GM13976 (cell line): Measurements from ENCODE around the gene TMEM86A.

ENCODE experiments used
- DNase-seq: peaks from one replicate; pipeline ENCODE4 v3.0.0; 2012; ENCODE audit warnings: low spot score
- in situ Hi-C: fragments of 300-500 bp; cut with MboI; formaldehyde crosslinking; loops from one replicate; pipeline ENCODE4 v1.12.0; 2022; ENCODE audit warnings: low sequenced_read_pairs, mixed read lengths, inconsistent platforms; ENCODE audit not compliant: unreplicated experiment
- TF ChIP-seq, protein P1 (sequence below): IDR thresholded peaks from 2 replicates; pipeline ENCODE4 v1.5.1; 2012; ENCODE audit warnings: borderline replicate concordance, mild to moderate bottlenecking; ENCODE audit not compliant: insufficient read depth; ENCODE audit errors: extremely low read depth, missing control alignments, control extremely low read depth

The TMEM86A gene

DNA sequence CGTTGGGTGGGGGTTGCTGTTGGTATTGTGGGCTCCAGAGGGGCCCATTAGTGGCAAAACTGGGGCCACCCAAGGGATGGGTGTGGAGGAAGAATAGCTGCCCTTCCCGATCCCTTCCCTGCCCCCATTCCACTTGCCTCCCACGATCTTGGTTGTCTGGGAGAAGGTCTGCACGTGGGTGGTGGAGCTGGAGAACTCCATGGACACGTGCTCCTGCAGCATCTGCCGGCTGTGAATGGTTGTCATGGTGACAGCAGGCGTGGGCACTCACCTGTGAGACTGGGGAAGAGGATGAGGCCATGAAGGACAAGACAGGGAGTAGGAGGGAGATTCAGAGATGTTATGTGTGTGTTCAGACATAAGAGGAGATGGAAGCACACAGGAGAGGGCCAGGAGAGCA lies 25.4 kb downstream of the TMEM86A start:
- TF ChIP-seq, protein P1, sequence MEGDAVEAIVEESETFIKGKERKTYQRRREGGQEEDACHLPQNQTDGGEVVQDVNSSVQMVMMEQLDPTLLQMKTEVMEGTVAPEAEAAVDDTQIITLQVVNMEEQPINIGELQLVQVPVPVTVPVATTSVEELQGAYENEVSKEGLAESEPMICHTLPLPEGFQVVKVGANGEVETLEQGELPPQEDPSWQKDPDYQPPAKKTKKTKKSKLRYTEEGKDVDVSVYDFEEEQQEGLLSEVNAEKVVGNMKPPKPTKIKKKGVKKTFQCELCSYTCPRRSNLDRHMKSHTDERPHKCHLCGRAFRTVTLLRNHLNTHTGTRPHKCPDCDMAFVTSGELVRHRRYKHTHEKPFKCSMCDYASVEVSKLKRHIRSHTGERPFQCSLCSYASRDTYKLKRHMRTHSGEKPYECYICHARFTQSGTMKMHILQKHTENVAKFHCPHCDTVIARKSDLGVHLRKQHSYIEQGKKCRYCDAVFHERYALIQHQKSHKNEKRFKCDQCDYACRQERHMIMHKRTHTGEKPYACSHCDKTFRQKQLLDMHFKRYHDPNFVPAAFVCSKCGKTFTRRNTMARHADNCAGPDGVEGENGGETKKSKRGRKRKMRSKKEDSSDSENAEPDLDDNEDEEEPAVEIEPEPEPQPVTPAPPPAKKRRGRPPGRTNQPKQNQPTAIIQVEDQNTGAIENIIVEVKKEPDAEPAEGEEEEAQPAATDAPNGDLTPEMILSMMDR: no peak
- in situ Hi-C loops: no loop called here
- DNase-seq: no peak

DNA sequence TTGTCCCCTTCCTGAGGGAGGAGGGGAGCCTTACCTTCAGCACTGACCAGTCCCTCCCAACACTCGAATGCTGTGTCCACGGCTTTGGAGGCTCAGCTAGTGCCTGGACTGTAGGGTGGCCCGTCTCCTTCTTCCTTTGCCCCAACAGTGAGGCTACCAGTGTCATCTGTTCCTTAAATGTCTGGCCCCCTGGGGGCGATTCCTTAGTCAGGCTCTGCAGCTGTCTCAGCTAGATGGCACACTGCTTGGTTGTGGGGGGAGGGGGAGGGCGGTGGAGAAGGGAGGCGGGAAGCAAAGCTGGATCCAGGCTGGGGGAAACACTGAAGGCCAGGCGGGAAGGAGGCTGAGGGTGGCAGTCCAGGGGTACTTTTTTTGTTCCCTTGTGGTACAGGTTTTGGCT lies 27.5 kb downstream of the TMEM86A start, which contains the start of gene IGSF22:
TSS of gene IGSF22 (minus strand) at position 149 of the 400 bp plus-strand sequence. CDS start 1,952 bp downstream, outside the sequence.
- DNase-seq: no peak
- TF ChIP-seq, protein P1: no peak
- in situ Hi-C loops: loop anchor here (25.0 kb wide), 1 partner anchor 489 kb away; the partner anchor contains the start of genes SAA2 and SAA4

DNA sequence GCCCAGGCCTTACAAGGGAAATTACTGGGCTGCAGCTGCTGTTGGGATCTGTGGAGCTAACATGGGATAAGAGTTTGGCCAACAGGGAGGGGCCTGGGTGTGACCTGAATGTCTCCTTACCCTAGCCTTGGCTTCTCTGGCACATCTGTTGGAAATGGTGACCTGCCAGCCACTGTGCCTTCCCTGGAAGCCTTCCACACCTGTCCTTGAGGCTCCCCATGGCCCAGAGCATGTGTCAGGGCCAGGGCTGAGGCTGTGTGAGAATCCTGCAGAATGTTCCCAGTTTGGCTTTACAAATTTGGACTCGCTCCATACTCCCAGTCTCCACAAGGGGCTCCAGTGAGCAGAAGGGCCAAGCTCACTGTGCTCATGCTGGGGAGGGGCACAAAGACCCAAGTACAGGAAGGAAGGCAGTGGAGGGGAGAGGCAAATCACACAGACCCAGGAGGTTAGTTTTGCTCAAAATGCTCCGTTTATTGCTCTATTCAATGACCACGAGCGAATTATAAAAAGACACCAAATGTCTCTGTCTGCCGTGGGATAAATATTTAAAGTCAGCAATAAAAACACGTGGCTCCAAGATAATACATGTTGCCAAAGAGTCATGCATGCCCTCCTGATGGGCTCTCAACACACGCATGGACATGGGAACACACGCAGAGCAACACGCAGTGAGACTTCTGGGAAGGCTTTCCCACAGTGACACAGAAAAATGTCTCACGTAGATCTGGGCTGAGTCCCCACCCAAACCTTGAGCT lies 29.1 kb downstream of the TMEM86A start:
- DNase-seq: peak; percentile 77
- TF ChIP-seq, protein P1: peak; percentile 78
- in situ Hi-C loops: loop anchor here (25.0 kb wide), 1 partner anchor 490 kb away; the partner anchor contains the start of genes SAA2 and SAA4

DNA sequence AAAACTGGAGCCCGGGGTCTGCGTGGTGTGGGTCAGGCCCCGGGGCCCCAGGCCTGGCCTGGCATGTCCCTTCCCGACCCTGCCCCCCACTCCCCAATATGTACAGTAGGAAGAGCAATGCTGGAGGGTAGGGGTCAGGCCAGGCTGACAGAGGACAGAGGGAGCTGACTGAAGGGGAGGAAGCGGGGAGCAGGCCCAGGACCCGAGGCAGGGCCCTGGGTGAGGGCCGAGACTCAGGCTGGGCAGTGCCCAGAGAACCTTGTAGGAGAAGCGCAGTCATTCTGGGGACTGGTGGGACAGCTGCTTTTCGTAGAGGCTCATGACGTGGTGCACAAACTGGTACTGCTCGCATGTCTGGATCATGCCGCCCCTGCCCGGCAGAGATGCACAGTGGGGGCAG lies 30.1 kb downstream of the TMEM86A start:
- in situ Hi-C loops: loop anchor here (25.0 kb wide), 1 partner anchor 491 kb away; the partner anchor contains the start of genes SAA2 and SAA4
- DNase-seq: no peak
- TF ChIP-seq, protein P1: no peak

DNA sequence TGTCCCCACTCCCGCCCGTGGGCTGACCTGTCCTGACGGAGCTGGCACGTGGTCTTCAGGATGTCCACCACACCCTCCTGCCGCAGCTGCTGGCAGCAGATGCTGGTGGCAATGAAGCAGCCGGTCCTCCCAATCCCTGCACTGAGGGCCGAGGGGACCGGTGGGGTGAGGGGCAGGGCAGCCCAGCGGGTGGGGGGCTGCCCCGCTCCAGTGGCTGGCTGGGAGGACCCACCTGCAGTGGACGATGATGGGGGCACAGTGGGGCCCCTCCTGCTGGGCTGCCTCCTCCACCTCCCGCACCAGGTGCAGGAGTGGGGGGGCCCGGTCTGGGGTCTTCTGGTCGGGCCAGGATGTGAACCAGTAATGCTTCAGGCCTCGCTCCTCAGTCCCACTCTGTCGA lies 30.8 kb downstream of the TMEM86A start:
- DNase-seq: no peak
- in situ Hi-C loops: loop anchor here (25.0 kb wide), 1 partner anchor 492 kb away; the partner anchor contains the start of genes SAA2 and SAA4
- TF ChIP-seq, protein P1: no peak

DNA sequence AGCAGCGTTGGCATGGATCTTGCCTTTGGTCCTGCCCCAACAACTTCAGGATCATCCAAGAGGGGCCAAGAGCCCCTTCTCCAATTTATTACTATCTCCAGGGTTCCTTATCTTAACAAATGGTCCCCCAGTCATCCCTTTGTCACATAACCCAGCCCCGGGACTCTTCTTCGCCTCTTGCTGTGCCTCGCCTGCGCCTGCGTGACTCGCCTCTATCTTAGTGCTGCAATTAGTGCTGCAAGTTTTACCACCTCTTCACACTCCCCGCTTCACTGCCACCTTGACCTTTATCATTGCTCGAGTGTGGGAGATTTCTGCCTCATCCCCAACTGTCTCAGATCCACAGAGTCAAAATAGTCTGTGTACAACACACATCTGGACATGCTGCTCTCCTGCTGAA lies 31.4 kb downstream of the TMEM86A start:
- in situ Hi-C loops: loop anchor here (10.0 to 25.0 kb wide), 2 partner anchors 175 to 493 kb away; partner anchors contain the start of genes SAA2 and SAA4
- TF ChIP-seq, protein P1: no peak
- no peak for DNase-seq
